ENCODE data around the gene DENND6B.

DNA sequence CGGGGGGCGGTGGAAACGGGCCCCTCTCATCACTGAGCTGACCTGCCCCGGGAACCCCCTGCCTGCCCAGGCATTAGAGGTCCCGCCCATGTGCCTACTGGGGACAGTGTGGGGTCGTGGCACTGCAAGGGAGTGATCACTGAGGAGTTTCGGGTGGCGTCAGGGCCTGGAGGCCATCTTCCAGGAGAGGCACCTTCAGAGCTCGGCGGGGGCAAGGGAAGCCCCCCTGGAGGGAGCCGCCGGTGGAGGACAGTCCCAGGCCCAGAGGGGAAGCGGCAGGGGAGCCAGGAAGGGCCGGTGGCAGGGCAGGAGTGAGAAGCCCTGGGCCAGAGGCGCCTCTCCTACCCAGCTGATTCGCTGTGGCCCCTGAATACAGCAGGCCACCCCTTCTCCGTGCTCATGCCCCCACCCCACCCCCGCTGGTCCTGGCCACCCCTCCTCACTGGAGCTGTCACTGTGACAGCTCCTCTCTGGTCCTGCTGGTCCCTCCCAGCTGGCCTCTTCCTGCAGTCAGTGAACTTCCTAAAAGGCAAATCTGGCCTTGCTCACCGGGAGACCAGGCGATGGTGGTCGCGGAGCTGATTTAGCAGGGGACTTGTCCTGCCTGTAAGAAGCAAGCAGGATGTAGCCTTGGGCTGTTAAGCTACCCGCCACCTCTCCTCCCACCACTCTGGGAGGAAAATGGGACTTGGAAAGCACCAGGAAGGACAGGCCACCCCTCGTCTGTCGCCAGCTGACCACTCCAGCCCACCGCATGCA lies 54.6 kb downstream of the DENND6B start:
- TF ChIP-seq CTCF (IDR thresholded peaks at IDR 0.05), result no peak
- TF ChIP-seq EZH2 (IDR thresholded peaks at IDR 0.05; ENCODE audit: borderline replicate concordance, insufficient read depth, low read depth, low read length, poor library complexity, severe bottlenecking), result no peak
